GM12878 (cell line): Measurements from ENCODE around the gene SLFN5. TPM values are rescaled to one million over a fixed set of nuclear protein-coding genes. Genes with fewer than 3 reads are reported as not detected.
"Not testable (repeated sequence)": the region's sequence is repeated elsewhere in the genome, so short reads cannot be mapped to it uniquely, and the experiment has no call there.

ENCODE experiments used
- ATAC-seq: fragments of 200-7000 bp; cut with Tn5 transposase; 3 replicates; pipeline ENCODE4 v1.9.1; 2020; ENCODE audit warnings: mild to moderate bottlenecking, moderate library complexity
- BruUV-seq: library from RNA; stranded (reverse); fragments of 400-500 nt; replicated peaks from 2 replicates; lab custom pipeline; 2021; lab: Mats Ljungman, UMichigan
- CTCF ChIA-PET: fragments of 300-600 bp; sonication (Branson Sonifier 250); formaldehyde crosslinking; extraction: SDS; loops from one replicate; lab custom pipeline; 2021; ENCODE audit warnings: inconsistent platforms; lab: Yijun Ruan, JAX
- POLR2A ChIA-PET: fragments of 350-600 bp; formaldehyde crosslinking; extraction: SDS; loops from one replicate; lab custom pipeline; 2021; ENCODE audit warnings: inconsistent platforms; lab: Charles Lee
- RAD21 ChIA-PET: fragments of 300-600 bp; sonication (Branson Sonifier 250); formaldehyde crosslinking; loops from one replicate; lab custom pipeline; 2023; ENCODE audit warnings: antibody characterized with exemption; ENCODE audit not compliant: unreplicated experiment; lab: Charles Lee
- SMC1A ChIA-PET: fragments of 300-600 bp; sonication (Branson Sonifier 250); formaldehyde crosslinking; loops from one replicate; lab custom pipeline; 2023; ENCODE audit not compliant: unreplicated experiment, uncharacterized antibody; lab: Charles Lee
- DNase-seq: peaks from one replicate; pipeline ENCODE4 v3.0.0-alpha.2; 2011; ENCODE audit warnings: low read depth, low spot score
- FAIRE-seq: peaks from 3 replicates; lab custom pipeline; 2011; peaks lifted over from hg19 to GRCh38; lab: Jason Lieb, UNC
- H2AFZ ChIP-seq: 2 replicates; pipeline ENCODE4 v1.6.0; 2011; ENCODE audit warnings: low read depth, low read length, control low read depth; ENCODE audit not compliant: control insufficient read depth
- H3K27ac ChIP-seq: 2 replicates; pipeline ENCODE4 v1.5.1; 2011; ENCODE audit warnings: control low read depth; ENCODE audit not compliant: control insufficient read depth, insufficient read depth
- H3K27me3 ChIP-seq, 2 experiments: replicated peaks in 1 of 2; 2 replicates each; pipeline versions ENCODE4 v1.6.0 to v1.6.1; 2011; ENCODE audit warnings: low read length in 1 of 2; ENCODE audit not compliant: control insufficient read depth in 2 of 2, insufficient read depth in 2 of 2
- H3K36me3 ChIP-seq, 2 experiments: 2 replicates each; pipeline ENCODE4 v1.5.1; 2011; ENCODE audit warnings: low read length in 1 of 2; ENCODE audit not compliant: control insufficient read depth in 2 of 2, insufficient read depth in 2 of 2
- H3K4me1 ChIP-seq: 2 replicates; pipeline ENCODE4 v1.6.1; 2011; ENCODE audit warnings: mild to moderate bottlenecking, low read length, moderate library complexity, mixed read lengths; ENCODE audit not compliant: control insufficient read depth, insufficient read depth
- H3K4me2 ChIP-seq: 2 replicates; pipeline ENCODE4 v1.6.0; 2011; ENCODE audit warnings: control low read depth; ENCODE audit not compliant: control insufficient read depth, insufficient read depth
- H3K4me3 ChIP-seq: fragments of 200-600 bp; sonication (generic); 2 replicates; pipeline ENCODE4 v1.5.1; 2016
- H3K79me2 ChIP-seq: 2 replicates; pipeline ENCODE4 v1.6.0; 2011; ENCODE audit warnings: low read length; ENCODE audit not compliant: control insufficient read depth, insufficient read depth
- H3K9ac ChIP-seq: 2 replicates; pipeline ENCODE4 v1.8.0; 2011; ENCODE audit warnings: low read length, control low read depth, mixed read lengths; ENCODE audit not compliant: control insufficient read depth, insufficient read depth
- H3K9me3 ChIP-seq: replicated peaks from 3 replicates; pipeline ENCODE4 v1.5.1; 2011; ENCODE audit warnings: mild to moderate bottlenecking, low read length; ENCODE audit not compliant: control insufficient read depth, insufficient read depth
- H4K20me1 ChIP-seq: 2 replicates; pipeline ENCODE4 v1.6.0; 2011; ENCODE audit not compliant: control insufficient read depth, insufficient read depth
- CHD1 ChIP-seq: IDR thresholded peaks from 2 replicates; pipeline ENCODE4 v1.6.1; 2012; ENCODE audit warnings: low read depth, low read length, improper control_type of control experiment
- LARP7 ChIP-seq: fragments of 450-650 bp; IDR thresholded peaks from 2 replicates; pipeline ENCODE4 v1.6.1; 2017; ENCODE audit warnings: mild to moderate bottlenecking
- POLR2AphosphoS5 ChIP-seq: IDR thresholded peaks from 2 replicates; pipeline ENCODE4 v1.6.1; 2011; ENCODE audit warnings: mild to moderate bottlenecking, low read length, inconsistent platforms
- SPI1 ChIP-seq: IDR thresholded peaks from 2 replicates; pipeline ENCODE4 v1.6.1; 2011; ENCODE audit warnings: low read depth, mild to moderate bottlenecking, low read length, moderate library complexity, borderline replicate concordance; ENCODE audit not compliant: insufficient read depth
- WGBS: methylation state at CpG from one replicate; pipeline ENCODE4 v1.1.6; 2016; ENCODE audit warnings: low lambda C conversion rate; ENCODE audit not compliant: insufficient replicate concordance, insufficient coverage; ENCODE audit errors: missing lambda C conversion rate; 5-methylcytosine and 5-hydroxymethylcytosine counted together
- in situ Hi-C: fragments of 300-500 bp; cut with MboI; formaldehyde crosslinking; loops from 9 replicates; pipeline ENCODE4 v1.14.3; 2018; ENCODE audit warnings: mixed read lengths
- intact Hi-C: fragments of 100-400 bp; cut with micrococcal nuclease; formaldehyde crosslinking; loops from one replicate; pipeline ENCODE4 v1.14.2; 2022; ENCODE audit not compliant: unreplicated experiment
- polyA plus RNA-seq, 11 experiments: library from polyadenylated mRNA; depleted of rRNA in 4 of 11; unstranded in 6 of 11; stranded (reverse) in 5 of 11; fragments of >200 nt; fragmentation: Nextera tagmentation in 4 of 11; fragmentation: Illumina TruSeq in 1 of 11; extraction: Ambion mirVana in 4 of 11; extraction: Trizol in 1 of 11; gene quantifications; 1 replicate in 1 of 11; 2 replicates in 10 of 11; pipeline versions ENCODE4 v1.2.1 to v1.2.3, GENCODE V29; 2011 to 2016; ENCODE audit warnings: inconsistent platforms in 2 of 11, missing spikeins in 2 of 11, low read depth in 1 of 11
- total RNA-seq, 4 experiments: library from RNA; depleted of rRNA in 3 of 4; stranded (reverse); fragments of >200 nt in 3 of 4; fragmentation: Illumina TruSeq in 1 of 4; extraction: Trizol in 1 of 4; gene quantifications; 2 replicates each; pipeline versions ENCODE4 v1.2.1 to v1.2.3, GENCODE V29; 2013 to 2021
- TF ChIP-seq, protein P1 (sequence below), 3 experiments: IDR thresholded peaks in 2 of 3; conservative IDR thresholded peaks in 1 of 3; 2 replicates each; pipeline ENCODE4 v1.5.1; 2011; ENCODE audit warnings: low read depth in 3 of 3, low read length in 3 of 3, mild to moderate bottlenecking in 3 of 3, control low read depth in 2 of 3, moderate library complexity in 2 of 3, inconsistent platforms in 1 of 3, mixed read lengths in 1 of 3; ENCODE audit not compliant: control insufficient read depth in 2 of 3, insufficient read depth in 1 of 3; ENCODE audit errors: extremely low read depth in 1 of 3
- TF ChIP-seq, protein P2 (sequence below): fragments of 450-650 bp; IDR thresholded peaks from 2 replicates; pipeline ENCODE4 v1.6.1; 2017; ENCODE audit warnings: mild to moderate bottlenecking, moderate library complexity

Gene SLFN5
- total and polyA plus RNA-seq, 10 of the 15 experiments (the other 5 are each of a cell fraction or from before 2014, with no cell fraction given), result 0.19 to 2.1 (median 1.3) TPM

- ChIA-PET CTCF (no interaction called here), RAD21 (no interaction called here), POLR2A (no interaction called here)
Observed at GRCh38 chr17:35229638-35230037, 13.2 kb upstream of the SLFN5 start.

DNA sequence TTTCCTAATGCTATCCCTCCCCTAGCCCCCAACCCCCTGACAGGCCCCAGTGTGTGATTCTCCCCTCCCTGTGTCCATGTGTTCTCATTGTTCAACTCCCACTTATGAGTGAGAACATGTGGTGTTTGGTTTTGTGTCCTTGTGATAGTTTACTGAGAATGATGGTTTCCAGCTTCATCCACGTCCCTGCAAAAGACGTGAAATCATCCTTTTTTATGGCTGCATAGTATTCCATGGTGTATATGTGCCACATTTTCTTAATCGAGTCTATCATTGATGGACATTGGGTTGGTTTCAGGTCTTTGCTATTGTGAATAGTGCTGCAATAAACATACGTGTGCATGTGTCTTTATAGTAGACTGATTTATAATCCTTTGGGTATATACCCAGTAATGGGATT lies 8.6 kb upstream of the SLFN5 start:
- ATAC-seq, FAIRE-seq, H3K27ac ChIP-seq, DNase-seq, SMC1A ChIA-PET, H3K36me3 ChIP-seq, POLR2A ChIA-PET, H3K4me3 ChIP-seq, intact Hi-C loops, H3K79me2 ChIP-seq, H3K4me2 ChIP-seq, BruUV-seq, H3K9ac ChIP-seq, H3K27me3 ChIP-seq, H2AFZ ChIP-seq, H3K4me1 ChIP-seq, RAD21 ChIA-PET, in situ Hi-C loops, H4K20me1 ChIP-seq, H3K9me3 ChIP-seq: not testable (repeated sequence)
- WGBS, result 52% methylated on average over 4 of the region's 4 CpGs
- CTCF ChIA-PET, result interaction anchor here (1.0 kb wide), 1 partner anchor 9 kb away, joined by 3 read pairs; the partner anchor contains the start of gene SLFN5

More at GRCh38 chr17:35229638-35230037, 13.2 kb upstream of the SLFN5 start:
- no peak overlapping the region for H3K9ac ChIP-seq
- in situ Hi-C loops, result no loop called here
- H3K9me3 ChIP-seq, result no peaks in the 10 kb centered on the region
- H3K4me1 ChIP-seq, result no peaks in the 10 kb centered on the region
- no peak for DNase-seq
- H3K4me2 ChIP-seq, result no peak overlapping the region
- intact Hi-C loops, result no loop called here
- TF ChIP-seq, protein P1, sequence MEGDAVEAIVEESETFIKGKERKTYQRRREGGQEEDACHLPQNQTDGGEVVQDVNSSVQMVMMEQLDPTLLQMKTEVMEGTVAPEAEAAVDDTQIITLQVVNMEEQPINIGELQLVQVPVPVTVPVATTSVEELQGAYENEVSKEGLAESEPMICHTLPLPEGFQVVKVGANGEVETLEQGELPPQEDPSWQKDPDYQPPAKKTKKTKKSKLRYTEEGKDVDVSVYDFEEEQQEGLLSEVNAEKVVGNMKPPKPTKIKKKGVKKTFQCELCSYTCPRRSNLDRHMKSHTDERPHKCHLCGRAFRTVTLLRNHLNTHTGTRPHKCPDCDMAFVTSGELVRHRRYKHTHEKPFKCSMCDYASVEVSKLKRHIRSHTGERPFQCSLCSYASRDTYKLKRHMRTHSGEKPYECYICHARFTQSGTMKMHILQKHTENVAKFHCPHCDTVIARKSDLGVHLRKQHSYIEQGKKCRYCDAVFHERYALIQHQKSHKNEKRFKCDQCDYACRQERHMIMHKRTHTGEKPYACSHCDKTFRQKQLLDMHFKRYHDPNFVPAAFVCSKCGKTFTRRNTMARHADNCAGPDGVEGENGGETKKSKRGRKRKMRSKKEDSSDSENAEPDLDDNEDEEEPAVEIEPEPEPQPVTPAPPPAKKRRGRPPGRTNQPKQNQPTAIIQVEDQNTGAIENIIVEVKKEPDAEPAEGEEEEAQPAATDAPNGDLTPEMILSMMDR (IDR thresholded peaks at IDR 0.05 in 2 of 3, conservative IDR thresholded peaks at IDR 0.05 in 1 of 3; ENCODE audit: control insufficient read depth in 2 of 3, extremely low read depth in 1 of 3, insufficient read depth in 1 of 3, low read depth in 3 of 3, low read length in 3 of 3), result no peak
- TF ChIP-seq POLR2AphosphoS5, result no peak
- no peak for TF ChIP-seq CHD1
- TF ChIP-seq SPI1, result no peak
- no peak for TF ChIP-seq LARP7
- TF ChIP-seq, protein P2, sequence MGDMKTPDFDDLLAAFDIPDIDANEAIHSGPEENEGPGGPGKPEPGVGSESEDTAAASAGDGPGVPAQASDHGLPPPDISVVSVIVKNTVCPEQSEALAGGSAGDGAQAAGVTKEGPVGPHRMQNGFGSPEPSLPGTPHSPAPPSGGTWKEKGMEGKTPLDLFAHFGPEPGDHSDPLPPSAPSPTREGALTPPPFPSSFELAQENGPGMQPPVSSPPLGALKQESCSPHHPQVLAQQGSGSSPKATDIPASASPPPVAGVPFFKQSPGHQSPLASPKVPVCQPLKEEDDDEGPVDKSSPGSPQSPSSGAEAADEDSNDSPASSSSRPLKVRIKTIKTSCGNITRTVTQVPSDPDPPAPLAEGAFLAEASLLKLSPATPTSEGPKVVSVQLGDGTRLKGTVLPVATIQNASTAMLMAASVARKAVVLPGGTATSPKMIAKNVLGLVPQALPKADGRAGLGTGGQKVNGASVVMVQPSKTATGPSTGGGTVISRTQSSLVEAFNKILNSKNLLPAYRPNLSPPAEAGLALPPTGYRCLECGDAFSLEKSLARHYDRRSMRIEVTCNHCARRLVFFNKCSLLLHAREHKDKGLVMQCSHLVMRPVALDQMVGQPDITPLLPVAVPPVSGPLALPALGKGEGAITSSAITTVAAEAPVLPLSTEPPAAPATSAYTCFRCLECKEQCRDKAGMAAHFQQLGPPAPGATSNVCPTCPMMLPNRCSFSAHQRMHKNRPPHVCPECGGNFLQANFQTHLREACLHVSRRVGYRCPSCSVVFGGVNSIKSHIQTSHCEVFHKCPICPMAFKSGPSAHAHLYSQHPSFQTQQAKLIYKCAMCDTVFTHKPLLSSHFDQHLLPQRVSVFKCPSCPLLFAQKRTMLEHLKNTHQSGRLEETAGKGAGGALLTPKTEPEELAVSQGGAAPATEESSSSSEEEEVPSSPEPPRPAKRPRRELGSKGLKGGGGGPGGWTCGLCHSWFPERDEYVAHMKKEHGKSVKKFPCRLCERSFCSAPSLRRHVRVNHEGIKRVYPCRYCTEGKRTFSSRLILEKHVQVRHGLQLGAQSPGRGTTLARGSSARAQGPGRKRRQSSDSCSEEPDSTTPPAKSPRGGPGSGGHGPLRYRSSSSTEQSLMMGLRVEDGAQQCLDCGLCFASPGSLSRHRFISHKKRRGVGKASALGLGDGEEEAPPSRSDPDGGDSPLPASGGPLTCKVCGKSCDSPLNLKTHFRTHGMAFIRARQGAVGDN, result no peak
- TF ChIP-seq, all 136 proteins: peak for 0
- SMC1A ChIA-PET, result no interaction called here
- no peak overlapping the region for H2AFZ ChIP-seq
- ATAC-seq (no peak), FAIRE-seq (no peak)
- no peaks in the 10 kb centered on the region for H3K79me2 ChIP-seq
- no peaks in the 10 kb centered on the region for H3K36me3 ChIP-seq
- WGBS, result 0% methylated on average over 1 of the region's 1 CpG
- H3K4me3 ChIP-seq, result no peak overlapping the region
- no peaks in the 10 kb centered on the region for H3K27me3 ChIP-seq
- no TSS peak for BruUV-seq
- H4K20me1 ChIP-seq, result no peaks in the 10 kb centered on the region
- no peak overlapping the region for H3K27ac ChIP-seq
